Keratinocyte (primary cell): ENCODE results near the gene TNS3. TPM values are rescaled to one million over a fixed set of nuclear protein-coding genes. Genes with fewer than 3 reads are reported as not detected.

Experiments used
- DNase-seq: peaks from one replicate; pipeline ENCODE4 v3.0.0-alpha.2; 2011; ENCODE audit warnings: low read depth, missing footprints, low spot score
- FAIRE-seq: peaks from 2 replicates; lab custom pipeline; 2011; peaks lifted over from hg19 to GRCh38; lab: Jason Lieb, UNC
- H2AFZ ChIP-seq: 2 replicates; pipeline ENCODE4 v1.6.0; 2012; ENCODE audit warnings: low read length, control low read depth, inconsistent platforms; ENCODE audit not compliant: control insufficient read depth
- H3K27ac ChIP-seq: 2 replicates; pipeline ENCODE4 v1.5.1; 2011; ENCODE audit warnings: low read length; ENCODE audit not compliant: control insufficient read depth, insufficient read depth
- H3K27me3 ChIP-seq: 3 replicates; pipeline ENCODE4 v1.6.0; 2011; ENCODE audit warnings: low read length; ENCODE audit not compliant: control insufficient read depth, insufficient read depth; ENCODE audit errors: extremely low read depth
- H3K36me3 ChIP-seq, 2 experiments: 2 replicates in 1 of 2; 3 replicates in 1 of 2; pipeline ENCODE4 v1.5.1; 2011; ENCODE audit warnings: low read length in 2 of 2, mild to moderate bottlenecking in 1 of 2; ENCODE audit not compliant: control insufficient read depth in 2 of 2, insufficient read depth in 2 of 2; ENCODE audit errors: extremely low read depth in 1 of 2
- H3K4me1 ChIP-seq: 3 replicates; pipeline ENCODE4 v1.5.1; 2011; ENCODE audit warnings: low read length; ENCODE audit not compliant: control insufficient read depth, insufficient read depth; ENCODE audit errors: extremely low read depth
- H3K4me2 ChIP-seq: 3 replicates; pipeline ENCODE4 v1.6.0; 2011; ENCODE audit warnings: low read depth, low read length; ENCODE audit not compliant: control insufficient read depth, insufficient read depth; ENCODE audit errors: extremely low read depth
- H3K4me3 ChIP-seq, 3 experiments: fragments of 200-600 bp in 1 of 3; sonication (generic) in 1 of 3; 2 replicates in 2 of 3; 3 replicates in 1 of 3; pipeline ENCODE4 v1.5.1; 2011 to 2016; ENCODE audit warnings: low read length in 3 of 3, mild to moderate bottlenecking in 3 of 3, control low read depth in 2 of 3, inconsistent platforms in 1 of 3, low read depth in 1 of 3, mixed read lengths in 1 of 3, mixed run types in 1 of 3, moderate library complexity in 1 of 3; ENCODE audit not compliant: control insufficient read depth in 2 of 3, insufficient read depth in 2 of 3; ENCODE audit errors: extremely low read depth in 1 of 3
- H3K79me2 ChIP-seq: 2 replicates; pipeline ENCODE4 v1.6.0; 2012; ENCODE audit warnings: low read length; ENCODE audit not compliant: control insufficient read depth, insufficient read depth
- H3K9ac ChIP-seq: 3 replicates; pipeline ENCODE4 v1.6.0; 2011; ENCODE audit warnings: low read length; ENCODE audit not compliant: control insufficient read depth, insufficient read depth; ENCODE audit errors: extremely low read depth
- H3K9me1 ChIP-seq: 3 replicates; pipeline ENCODE4 v1.6.0; 2011; ENCODE audit warnings: low read length; ENCODE audit not compliant: control insufficient read depth, insufficient read depth; ENCODE audit errors: extremely low read depth
- H3K9me3 ChIP-seq: 2 replicates; pipeline ENCODE4 v1.5.1; 2012; ENCODE audit warnings: low read depth, low read length; ENCODE audit not compliant: control insufficient read depth
- H4K20me1 ChIP-seq: 3 replicates; pipeline ENCODE4 v1.6.0; 2011; ENCODE audit warnings: low read length; ENCODE audit not compliant: control insufficient read depth, insufficient read depth; ENCODE audit errors: extremely low read depth
- EZH2 ChIP-seq: IDR thresholded peaks from one replicate; pipeline ENCODE4 v1.6.1; 2012; ENCODE audit warnings: inconsistent platforms, mild to moderate bottlenecking, low read length, moderate library complexity
- dilution Hi-C: fragments of 300-500 bp; cut with MboI; formaldehyde crosslinking; loops from one replicate; pipeline ENCODE4 v1.7.0; 2020; ENCODE audit warnings: low sequenced_read_pairs; ENCODE audit not compliant: extremely low pct_ligation_motif_present
- polyA plus RNA-seq, 5 experiments: library from polyadenylated mRNA; depleted of rRNA in 3 of 5; stranded (reverse) in 3 of 5; stranded (forward) in 1 of 5; unstranded in 1 of 5; fragments of >200 nt; gene quantifications; 1 replicate in 1 of 5; 2 replicates in 3 of 5; 3 replicates in 1 of 5; pipeline versions ENCODE4 v1.2.1 to v1.2.3, GENCODE V29; 2011 to 2012; ENCODE audit warnings: missing spikeins in 2 of 5, low read depth in 1 of 5, low replicate concordance in 1 of 5
- TF ChIP-seq, protein P1 (sequence below), 3 experiments: IDR thresholded peaks in 1 of 3; conservative IDR thresholded peaks in 1 of 3; optimal IDR thresholded peaks in 1 of 3; 2 replicates in 2 of 3; 3 replicates in 1 of 3; pipeline versions ENCODE3 to v1.5.1; 2011; ENCODE audit warnings: low read length in 3 of 3, mild to moderate bottlenecking in 3 of 3, moderate library complexity in 2 of 3, control low read depth in 1 of 3, inconsistent platforms in 1 of 3; ENCODE audit not compliant: insufficient read depth in 2 of 3; ENCODE audit errors: extremely low read depth in 1 of 3

TNS3 gene
- polyA plus RNA-seq, 1 donor (not counting 4 experiments of a cell fraction or from before 2014, with no cell fraction given) = 3.9 TPM

DNA sequence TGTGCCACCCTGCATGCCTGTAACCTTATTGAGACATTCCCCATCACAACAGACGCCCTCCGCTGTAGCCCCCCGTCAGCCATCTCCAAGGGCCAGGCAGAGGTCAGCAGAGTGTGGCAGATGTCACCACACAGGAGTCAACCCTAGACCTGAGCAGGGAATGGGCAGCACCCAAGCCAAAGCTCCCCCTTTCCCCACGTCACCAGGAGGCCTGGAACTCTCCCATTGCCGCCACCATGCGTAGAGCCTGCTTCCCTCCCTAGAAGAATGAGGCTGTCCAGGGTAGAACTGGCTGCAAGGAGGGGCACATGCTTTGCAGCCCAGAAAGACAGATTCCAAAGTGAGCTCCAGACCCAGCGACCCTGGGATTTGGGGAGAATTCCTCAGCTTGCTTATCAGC, 342.9 kb downstream of the TNS3 start:
- dilution Hi-C loops = no loop called here
- Histone ChIP-seq H3K9me1 (no peaks in the 10 kb centered on the region), H3K4me1 (no peaks in the 10 kb centered on the region), H3K36me3 (no peaks in the 10 kb centered on the region), H4K20me1 (no peaks in the 10 kb centered on the region), H3K79me2 (no peaks in the 10 kb centered on the region), H3K4me3 (no peak overlapping the region), H2AFZ (no peak overlapping the region), H3K9me3 (no peaks in the 10 kb centered on the region), H3K27ac (no peak overlapping the region), H3K4me2 (no peak overlapping the region), H3K27me3 (peaks cover 10% of the 10 kb centered on the region), H3K9ac (no peak overlapping the region)
- FAIRE-seq (no peak), DNase-seq (no peak)
- TF ChIP-seq, protein P1, sequence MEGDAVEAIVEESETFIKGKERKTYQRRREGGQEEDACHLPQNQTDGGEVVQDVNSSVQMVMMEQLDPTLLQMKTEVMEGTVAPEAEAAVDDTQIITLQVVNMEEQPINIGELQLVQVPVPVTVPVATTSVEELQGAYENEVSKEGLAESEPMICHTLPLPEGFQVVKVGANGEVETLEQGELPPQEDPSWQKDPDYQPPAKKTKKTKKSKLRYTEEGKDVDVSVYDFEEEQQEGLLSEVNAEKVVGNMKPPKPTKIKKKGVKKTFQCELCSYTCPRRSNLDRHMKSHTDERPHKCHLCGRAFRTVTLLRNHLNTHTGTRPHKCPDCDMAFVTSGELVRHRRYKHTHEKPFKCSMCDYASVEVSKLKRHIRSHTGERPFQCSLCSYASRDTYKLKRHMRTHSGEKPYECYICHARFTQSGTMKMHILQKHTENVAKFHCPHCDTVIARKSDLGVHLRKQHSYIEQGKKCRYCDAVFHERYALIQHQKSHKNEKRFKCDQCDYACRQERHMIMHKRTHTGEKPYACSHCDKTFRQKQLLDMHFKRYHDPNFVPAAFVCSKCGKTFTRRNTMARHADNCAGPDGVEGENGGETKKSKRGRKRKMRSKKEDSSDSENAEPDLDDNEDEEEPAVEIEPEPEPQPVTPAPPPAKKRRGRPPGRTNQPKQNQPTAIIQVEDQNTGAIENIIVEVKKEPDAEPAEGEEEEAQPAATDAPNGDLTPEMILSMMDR (optimal IDR thresholded peaks at IDR 0.05 in 1 of 3, IDR thresholded peaks at IDR 0.05 in 1 of 3, conservative IDR thresholded peaks at IDR 0.05 in 1 of 3; ENCODE audit: extremely low read depth in 1 of 3, insufficient read depth in 2 of 3, low read length in 3 of 3) = no peak
- TF ChIP-seq EZH2 = no peak

DNA sequence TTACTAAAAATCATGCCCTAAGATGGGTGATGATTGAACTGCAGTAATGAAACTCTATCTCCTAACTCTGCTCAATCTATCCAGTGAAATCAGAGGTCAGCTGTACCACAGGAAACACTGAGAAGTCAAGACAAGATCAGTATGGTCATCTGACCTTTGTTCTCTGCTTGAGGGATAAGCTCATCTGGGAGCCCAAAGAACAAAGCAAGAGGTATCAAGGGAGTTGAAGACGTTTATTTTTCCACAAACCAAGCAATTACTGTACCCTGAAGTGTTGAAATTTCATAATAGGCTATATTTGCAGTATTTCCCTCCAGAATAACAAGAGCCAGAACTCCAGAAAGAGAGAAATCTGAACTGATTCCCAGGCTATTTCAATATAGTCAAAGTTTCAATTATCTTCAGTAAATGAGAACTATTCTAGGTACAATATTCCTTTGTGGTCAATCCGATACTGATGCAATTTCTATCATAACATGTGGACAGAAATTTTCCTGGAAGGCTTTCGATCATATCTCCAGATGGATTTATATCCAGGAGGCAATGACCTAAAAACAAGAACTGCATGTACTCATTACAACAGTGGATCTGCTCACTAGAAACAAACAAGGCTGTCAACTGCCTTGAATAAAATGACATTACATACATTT, 345.3 kb downstream of the TNS3 start:
- H2AFZ ChIP-seq = no peak overlapping the region
- dilution Hi-C loops = no loop called here
- no peaks in the 10 kb centered on the region for H4K20me1 ChIP-seq
- H3K4me2 ChIP-seq = no peak overlapping the region
- no peak for TF ChIP-seq EZH2
- TF ChIP-seq, protein P1 (optimal IDR thresholded peaks at IDR 0.05 in 1 of 3, IDR thresholded peaks at IDR 0.05 in 1 of 3, conservative IDR thresholded peaks at IDR 0.05 in 1 of 3; ENCODE audit: extremely low read depth in 1 of 3, insufficient read depth in 2 of 3, low read length in 3 of 3) = no peak
- H3K9ac ChIP-seq = no peak overlapping the region
- no peaks in the 10 kb centered on the region for H3K4me1 ChIP-seq
- DNase-seq (no peak), FAIRE-seq (no peak)
- H3K9me3 ChIP-seq = no peaks in the 10 kb centered on the region
- no peaks in the 10 kb centered on the region for H3K79me2 ChIP-seq
- no peak overlapping the region for H3K27ac ChIP-seq
- H3K36me3 ChIP-seq = no peaks in the 10 kb centered on the region
- peaks cover 10% of the 10 kb centered on the region for H3K27me3 ChIP-seq
- no peaks in the 10 kb centered on the region for H3K9me1 ChIP-seq
- no peak overlapping the region for H3K4me3 ChIP-seq
